Measurements from ENCODE around the gene CD3G.

GRCh38 chr11:118310271-118310670 is 33.9 kb upstream of the CD3G start:
- no peak for TF ChIP-seq POLR2AphosphoS5 (IDR thresholded peaks at IDR 0.05; ENCODE audit: low read depth, low read length)
- TF ChIP-seq REST (IDR thresholded peaks at IDR 0.05; ENCODE audit: insufficient read depth in 1 of 2, low read depth in 2 of 2, low read length in 2 of 2), result no peak
